Mesothelial cell of epicardium (in vitro differentiated cells): ENCODE data around the gene INSIG2. TPM values are rescaled to one million over a fixed set of nuclear protein-coding genes. Genes with fewer than 3 reads are reported as not detected.
"Not testable (repeated sequence)": the region's sequence is repeated elsewhere in the genome, so short reads cannot be mapped to it uniquely, and the experiment has no call there.

Source experiments
- DNase-seq, 2 experiments: peaks; one replicate each; pipeline ENCODE4 v3.0.0; 2021; ENCODE audit warnings: low spot score in 2 of 2; ENCODE audit not compliant: unreplicated experiment in 2 of 2
- H3K27ac Mint-ChIP-seq: 2 replicates; pipeline ENCODE4 v1.8.0; 2021; ENCODE audit warnings: mixed read lengths
- H3K27me3 Mint-ChIP-seq: 2 replicates; pipeline ENCODE4 v1.8.0; 2021; ENCODE audit warnings: low read depth, mixed read lengths
- H3K36me3 Mint-ChIP-seq: 2 replicates; pipeline ENCODE4 v1.8.0; 2021; ENCODE audit warnings: mixed read lengths
- H3K4me1 Mint-ChIP-seq: 2 replicates; pipeline ENCODE4 v1.8.0; 2021; ENCODE audit warnings: mixed read lengths
- H3K4me3 Mint-ChIP-seq: 2 replicates; pipeline ENCODE4 v1.8.0; 2021; ENCODE audit warnings: mild to moderate bottlenecking, moderate library complexity, mixed read lengths
- H3K9me3 Mint-ChIP-seq: 2 replicates; pipeline ENCODE4 v1.8.0; 2021; ENCODE audit warnings: mixed read lengths
- CTCF ChIP-seq: fragments of 200-600 bp; sonication (generic); IDR thresholded peaks from one replicate; pipeline ENCODE4 v1.5.0; 2021; ENCODE audit warnings: antibody characterized with exemption; ENCODE audit not compliant: unreplicated experiment
- total RNA-seq: library from RNA; stranded (reverse); gene quantifications from 3 replicates; pipeline ENCODE4 v1.2.1, GENCODE V29; 2021

Gene INSIG2
- total RNA-seq, 1 donor from 2014 or later: 22.5 TPM

- no peaks in the 10 kb centered on the region for H3K36me3 Mint-ChIP-seq
- peak overlapping the region; percentile 35 for H3K27ac Mint-ChIP-seq
- H3K9me3 Mint-ChIP-seq: peaks cover 5% of the 10 kb centered on the region
- DNase-seq: no peak
- H3K4me3 Mint-ChIP-seq: peak overlapping the region; percentile 91
- H3K4me1 Mint-ChIP-seq: peaks cover 14% of the 10 kb centered on the region
- peaks cover 16% of the 10 kb centered on the region for H3K27me3 Mint-ChIP-seq
- TF ChIP-seq CTCF: no peak
These were observed 999 bp downstream of the INSIG2 start for GRCh38 chr2:118089139-118089800.

GRCh38 chr2:118090387-118091139 lies 2.3 kb downstream of the INSIG2 start:
- H3K36me3 Mint-ChIP-seq: no peaks in the 10 kb centered on the region
- H3K4me1 Mint-ChIP-seq: peaks cover 14% of the 10 kb centered on the region
- no peak overlapping the region for H3K27ac Mint-ChIP-seq
- peaks cover 5% of the 10 kb centered on the region for H3K27me3 Mint-ChIP-seq
- H3K9me3 Mint-ChIP-seq: peaks cover 5% of the 10 kb centered on the region
- H3K4me3 Mint-ChIP-seq: peak overlapping the region; percentile 35
- no peak for TF ChIP-seq CTCF
- no peak for DNase-seq

GRCh38 chr2:118091140-118091478 lies 2.8 kb downstream of the INSIG2 start:
- DNase-seq: no peak
- no peaks in the 10 kb centered on the region for H3K36me3 Mint-ChIP-seq
- H3K27me3 Mint-ChIP-seq: peaks cover 3% of the 10 kb centered on the region
- H3K9me3 Mint-ChIP-seq: peaks cover 5% of the 10 kb centered on the region
- TF ChIP-seq CTCF: no peak
- peaks cover 16% of the 10 kb centered on the region for H3K4me1 Mint-ChIP-seq
- H3K4me3 Mint-ChIP-seq: no peak overlapping the region
- no peak overlapping the region for H3K27ac Mint-ChIP-seq

GRCh38 chr2:118091631-118092030 lies 3.4 kb downstream of the INSIG2 start:
- Mint-ChIP-seq H3K27me3 (no peaks in the 10 kb centered on the region), H3K9me3 (peaks cover 5% of the 10 kb centered on the region), H3K36me3 (no peaks in the 10 kb centered on the region), H3K27ac (no peak overlapping the region), H3K4me1 (peaks cover 16% of the 10 kb centered on the region), H3K4me3 (no peak overlapping the region)
- no peak for DNase-seq
- no peak for TF ChIP-seq CTCF

- not testable (repeated sequence) for H3K9me3 Mint-ChIP-seq, DNase-seq, H3K36me3 Mint-ChIP-seq, H3K4me3 Mint-ChIP-seq, H3K27me3 Mint-ChIP-seq, H3K27ac Mint-ChIP-seq
- peaks cover 19% of the 10 kb centered on the region for H3K4me1 Mint-ChIP-seq
These were observed 5.8 kb downstream of the INSIG2 start for GRCh38 chr2:118094102-118094501.

GRCh38 chr2:118094503-118094902 lies 6.2 kb downstream of the INSIG2 start:
- Mint-ChIP-seq H3K27me3 (no peaks in the 10 kb centered on the region), H3K27ac (no peak overlapping the region), H3K4me1 (peaks cover 19% of the 10 kb centered on the region), H3K36me3 (peaks cover 3% of the 10 kb centered on the region), H3K4me3 (no peak overlapping the region), H3K9me3 (peaks cover 5% of the 10 kb centered on the region)
- DNase-seq: no peak
- no peak for TF ChIP-seq CTCF
